Ishikawa (cell line): ENCODE results near the gene FAM9C.

Experiments used
- CEBPB ChIP-seq: IDR thresholded peaks from 2 replicates; pipeline ENCODE4 v1.6.1; 2012
- CREB1 ChIP-seq: IDR thresholded peaks from 2 replicates; pipeline ENCODE4 v1.6.1; 2012; ENCODE audit warnings: low read depth
- EGR1 ChIP-seq: IDR thresholded peaks from 2 replicates; pipeline ENCODE4 v1.6.1; 2012
- EP300 ChIP-seq: IDR thresholded peaks from 2 replicates; pipeline ENCODE4 v1.6.1; 2012; ENCODE audit warnings: borderline replicate concordance
- FOXM1 ChIP-seq: IDR thresholded peaks from 2 replicates; pipeline ENCODE4 v1.6.1; 2012; ENCODE audit warnings: low read depth, borderline replicate concordance
- NFIC ChIP-seq: IDR thresholded peaks from 2 replicates; pipeline ENCODE4 v1.6.1; 2012
- RAD21 ChIP-seq: IDR thresholded peaks from 2 replicates; pipeline ENCODE4 v1.6.1; 2012; ENCODE audit warnings: low read depth
- REST ChIP-seq: IDR thresholded peaks from 2 replicates; pipeline ENCODE4 v1.6.1; 2012; ENCODE audit warnings: low read depth, mild to moderate bottlenecking
- TAF1 ChIP-seq: IDR thresholded peaks from 2 replicates; pipeline ENCODE4 v1.6.1; 2012; ENCODE audit warnings: low read depth, mild to moderate bottlenecking
- TCF12 ChIP-seq: IDR thresholded peaks from 2 replicates; pipeline ENCODE4 v1.6.1; 2012; ENCODE audit warnings: low read depth
- TEAD4 ChIP-seq: IDR thresholded peaks from 2 replicates; pipeline ENCODE4 v1.6.1; 2012
- YY1 ChIP-seq: IDR thresholded peaks from 2 replicates; pipeline ENCODE4 v1.6.1; 2012; ENCODE audit warnings: low read depth
- ZBTB7A ChIP-seq: IDR thresholded peaks from 2 replicates; pipeline ENCODE4 v1.6.1; 2012; ENCODE audit warnings: low read depth
- TF ChIP-seq, protein P1 (sequence below): IDR thresholded peaks from 2 replicates; pipeline ENCODE4 v1.6.1; 2012

DNA sequence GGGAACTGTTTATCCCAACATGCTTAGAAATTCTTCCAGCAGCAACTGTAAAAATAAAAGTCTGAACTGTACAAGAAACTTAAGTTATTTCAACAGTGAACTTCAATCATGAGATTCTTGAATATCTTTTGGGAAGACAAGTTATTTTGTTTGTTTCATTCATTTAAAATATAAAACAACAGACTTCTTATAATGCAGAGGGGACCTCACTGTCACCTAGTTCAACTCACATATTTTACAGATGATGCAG, 14.9 kb downstream of the FAM9C start:
- TF ChIP-seq REST (no peak), ZBTB7A (no peak), TAF1 (no peak), FOXM1 (no peak), EGR1 (no peak), CREB1 (no peak), RAD21 (no peak), EP300 (no peak), YY1 (no peak), TCF12 (no peak), NFIC (no peak), CEBPB (no peak), TEAD4 (no peak; the same call in 1 of the 2 replicates)
- TF ChIP-seq, protein P1, sequence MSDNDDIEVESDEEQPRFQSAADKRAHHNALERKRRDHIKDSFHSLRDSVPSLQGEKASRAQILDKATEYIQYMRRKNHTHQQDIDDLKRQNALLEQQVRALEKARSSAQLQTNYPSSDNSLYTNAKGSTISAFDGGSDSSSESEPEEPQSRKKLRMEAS, result no peak
